Ishikawa (cell line): Measurements from ENCODE around the gene SCAMP1.

ENCODE experiments used
- EP300 ChIP-seq: IDR thresholded peaks from 2 replicates; pipeline ENCODE4 v1.6.1; 2012; ENCODE audit warnings: borderline replicate concordance
- RAD21 ChIP-seq: IDR thresholded peaks from 2 replicates; pipeline ENCODE4 v1.6.1; 2012; ENCODE audit warnings: low read depth
- REST ChIP-seq: IDR thresholded peaks from 2 replicates; pipeline ENCODE4 v1.6.1; 2012; ENCODE audit warnings: low read depth, mild to moderate bottlenecking
- TCF12 ChIP-seq: IDR thresholded peaks from 2 replicates; pipeline ENCODE4 v1.6.1; 2012; ENCODE audit warnings: low read depth
- USF1 ChIP-seq: IDR thresholded peaks from 2 replicates; pipeline ENCODE4 v1.6.1; 2012
- YY1 ChIP-seq: IDR thresholded peaks from 2 replicates; pipeline ENCODE4 v1.6.1; 2012; ENCODE audit warnings: low read depth

- TF ChIP-seq USF1 (no peak), YY1 (no peak), TCF12 (no peak), EP300 (no peak), REST (no peak), RAD21 (no peak)
Measured at GRCh38 chr5:78353520-78353919, 6.9 kb upstream of the SCAMP1 start.
